Activated T-helper 17 cell treated with anti-CD3 and anti-CD28 coated beads, Interleukin-2, amount 50 U/mL, for 72 hours (primary cell): ENCODE data around the gene LTBP3. TPM values are rescaled to one million over a fixed set of nuclear protein-coding genes. Genes with fewer than 3 reads are reported as not detected.

ENCODE experiments used
- ATAC-seq: fragments of 150-1000 bp; cut with Tn5 transposase; replicated peaks from 2 replicates; pipeline ENCODE4 v1.10.0; 2021; ENCODE audit warnings: mild to moderate bottlenecking, moderate library complexity
- H3K27ac Mint-ChIP-seq: one replicate; pipeline ENCODE4 v1.8.0; 2022; ENCODE audit warnings: mixed read lengths
- H3K27me3 Mint-ChIP-seq: one replicate; pipeline ENCODE4 v1.8.0; 2022; ENCODE audit warnings: mixed read lengths
- H3K36me3 Mint-ChIP-seq: one replicate; pipeline ENCODE4 v1.8.0; 2022; ENCODE audit warnings: low read depth, mild to moderate bottlenecking, mixed read lengths
- H3K4me1 Mint-ChIP-seq: one replicate; pipeline ENCODE4 v1.8.0; 2022; ENCODE audit warnings: mixed read lengths
- H3K4me3 Mint-ChIP-seq: one replicate; pipeline ENCODE4 v1.8.0; 2022; ENCODE audit warnings: mild to moderate bottlenecking, mixed read lengths
- H3K9me3 Mint-ChIP-seq: one replicate; pipeline ENCODE4 v1.8.0; 2022; ENCODE audit warnings: mixed read lengths
- total RNA-seq, 2 donors: library from RNA; stranded (reverse); gene quantifications; one replicate each; pipeline ENCODE4 v1.2.3, GENCODE V29; 2022

The LTBP3 gene
- total RNA-seq, 2 donors from 2014 or later: 54.3 to 124 TPM

DNA sequence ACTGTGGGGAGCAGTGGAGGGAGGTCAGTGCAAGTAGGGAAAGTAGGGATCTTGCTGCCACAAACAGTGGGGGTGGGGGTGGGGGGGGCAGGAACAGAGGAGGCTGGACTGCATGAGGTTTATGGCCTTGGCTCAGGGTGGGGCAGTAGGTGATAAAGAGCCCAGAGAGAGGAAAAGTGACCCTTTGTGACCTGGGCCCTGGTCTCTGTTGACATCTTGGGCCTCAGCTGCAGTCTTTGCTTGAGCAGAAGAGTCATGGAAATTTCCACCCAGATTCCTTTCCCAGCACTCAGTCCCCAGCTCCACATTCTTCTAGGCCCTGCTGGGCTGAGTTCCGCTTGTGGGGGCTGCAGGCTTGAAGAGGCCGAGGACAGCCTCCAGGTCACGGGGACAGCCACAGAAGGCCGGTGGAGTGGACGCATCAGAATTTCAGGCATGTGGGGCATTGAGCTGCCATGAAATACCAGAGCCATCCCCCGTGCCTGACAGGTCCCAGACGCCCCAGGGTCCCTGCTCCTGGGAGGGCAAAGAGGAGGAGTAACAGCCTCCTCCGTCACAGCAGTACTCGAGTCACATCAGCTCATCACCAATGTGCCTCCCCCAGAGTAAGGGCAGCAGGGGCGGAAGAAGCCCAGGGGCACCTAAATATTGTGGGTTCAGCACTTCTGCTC, 69.0 kb downstream of the LTBP3 start:
- Mint-ChIP-seq H3K36me3 (peaks cover 6% of the 10 kb centered on the region), H3K4me1 (peaks cover 17% of the 10 kb centered on the region), H3K9me3 (no peaks in the 10 kb centered on the region), H3K4me3 (no peak overlapping the region), H3K27ac (no peak overlapping the region), H3K27me3 (no peaks in the 10 kb centered on the region)
- no peak for ATAC-seq

Other genes starting within 250 kb of the LTBP3 start
- gene CDC42EP2, start 243.5 kb downstream of the LTBP3 start, total RNA-seq: 1 to 10 TPM in 1 of 2 donors, under 1 TPM in 1; 0.73 to 2.0 TPM
- gene DPF2, start 224.5 kb downstream of the LTBP3 start, total RNA-seq: 10 to 100 TPM; 66.0 to 89.5 TPM
- 1 to 10 TPM in 1 of 2 donors, under 1 TPM in 1; 0.95 to 1.5 TPM for gene TIGD3, start 203.6 kb downstream of the LTBP3 start, total RNA-seq
- 10 to 100 TPM; 18.0 to 20.1 TPM for gene SLC25A45, start 175.7 kb downstream of the LTBP3 start, total RNA-seq
- 10 to 100 TPM; 49.6 to 52.1 TPM for gene FRMD8, start 171.7 kb downstream of the LTBP3 start, total RNA-seq
- 1,000 to 10,000 TPM in 1 of 2 donors, 100 to 1,000 TPM in 1; 823 to 2,912 TPM for gene NEAT1, start 135.6 kb downstream of the LTBP3 start, total RNA-seq
- over 10,000 TPM in 1 of 2 donors, 1,000 to 10,000 TPM in 1; 5,547 to 22,796 TPM for gene MALAT1, start 59.3 kb downstream of the LTBP3 start, total RNA-seq
- gene SCYL1, start 33.3 kb downstream of the LTBP3 start, total RNA-seq: 10 to 100 TPM; 80.4 to 86.8 TPM
- 10 to 100 TPM; 30.3 to 49.4 TPM for gene ZNRD2, start 12.1 kb upstream of the LTBP3 start, total RNA-seq
- 10 to 100 TPM; 39.0 to 42.2 TPM for gene FAM89B, start 14.2 kb upstream of the LTBP3 start, total RNA-seq
- gene EHBP1L1, start 17.7 kb upstream of the LTBP3 start, total RNA-seq: 100 to 1,000 TPM; 126 to 167 TPM
- under 1 TPM; 0.52 to 0.79 TPM for gene KCNK7, start 37.4 kb upstream of the LTBP3 start, total RNA-seq
- 10 to 100 TPM; 64.9 to 83.2 TPM for gene MAP3K11, start 55.9 kb upstream of the LTBP3 start, total RNA-seq
- 10 to 100 TPM; 20.8 to 39.1 TPM for gene PCNX3, start 57.4 kb upstream of the LTBP3 start, total RNA-seq
- 100 to 1,000 TPM; 135 to 144 TPM for gene SIPA1, start 79.7 kb upstream of the LTBP3 start, total RNA-seq
- gene RELA, start 104.6 kb upstream of the LTBP3 start, total RNA-seq: 100 to 1,000 TPM in 1 of 2 donors, 10 to 100 TPM in 1; 82.5 to 150 TPM
- 10 to 100 TPM; 75.6 to 88.8 TPM for gene KAT5, start 153.9 kb upstream of the LTBP3 start, total RNA-seq
- gene RNASEH2C, start 162.4 kb upstream of the LTBP3 start, total RNA-seq: 10 to 100 TPM; 57.4 to 92.9 TPM
- gene AP5B1, start 222.6 kb upstream of the LTBP3 start, total RNA-seq: 10 to 100 TPM; 17.2 to 21.9 TPM
- under 1 TPM in 1 of 2 donors, not detected in 1; 0.98 TPM for gene OVOL1, start 228.7 kb upstream of the LTBP3 start, total RNA-seq